Activated B cell treated with CpG ODN at 0.5 μM for 24 hours (primary cell): Measurements from ENCODE around the gene TRPT1. TPM values are rescaled to one million over a fixed set of nuclear protein-coding genes. Genes with fewer than 3 reads are reported as not detected.

ENCODE experiments used
- ATAC-seq: fragments of 200-7000 bp; cut with Tn5 transposase; one replicate; pipeline ENCODE4 v1.10.0; 2021; ENCODE audit warnings: low read depth, mild to moderate bottlenecking, moderate library complexity
- CTCF ChIA-PET: fragments of 350-600 bp; sonication (Branson Sonifier 250); formaldehyde crosslinking; loops from one replicate; lab custom pipeline; 2021; ENCODE audit warnings: antibody characterized with exemption; lab: Charles Lee
- POLR2A ChIA-PET: fragments of 350-600 bp; sonication (Branson Sonifier 250); formaldehyde crosslinking; loops from one replicate; lab custom pipeline; 2021; ENCODE audit warnings: antibody characterized with exemption; lab: Charles Lee
- DNase-seq: peaks from one replicate; pipeline ENCODE4 v3.0.0; 2022
- H3K27ac Mint-ChIP-seq: one replicate; pipeline ENCODE4 v1.8.0; 2020; ENCODE audit warnings: mixed read lengths
- H3K27me3 Mint-ChIP-seq: one replicate; pipeline ENCODE4 v1.8.0; 2021; ENCODE audit warnings: mixed read lengths
- H3K36me3 Mint-ChIP-seq: one replicate; pipeline ENCODE4 v1.8.0; 2021; ENCODE audit warnings: low read depth, mixed read lengths
- H3K4me1 Mint-ChIP-seq: one replicate; pipeline ENCODE4 v1.8.0; 2021; ENCODE audit warnings: mixed read lengths
- H3K4me3 Mint-ChIP-seq: one replicate; pipeline ENCODE4 v1.8.0; 2020; ENCODE audit warnings: mild to moderate bottlenecking, mixed read lengths
- H3K9me3 Mint-ChIP-seq: one replicate; pipeline ENCODE4 v1.8.0; 2020; ENCODE audit warnings: mixed read lengths
- intact Hi-C: fragments of 100-400 bp; cut with micrococcal nuclease; formaldehyde crosslinking; loops from one replicate; pipeline ENCODE4 v1.15.1; 2024
- total RNA-seq: library from RNA; stranded (reverse); gene quantifications from 2 replicates; pipeline ENCODE4 v1.2.3, GENCODE V29; 2022
- TF ChIP-seq, protein P1 (sequence below): fragments of 200-600 bp; IDR thresholded peaks from one replicate; pipeline ENCODE4 v1.8.0; 2022; ENCODE audit warnings: antibody characterized with exemption, mild to moderate bottlenecking

The TRPT1 gene
- total RNA-seq, 1 donor from 2014 or later: 50.6 TPM

DNA sequence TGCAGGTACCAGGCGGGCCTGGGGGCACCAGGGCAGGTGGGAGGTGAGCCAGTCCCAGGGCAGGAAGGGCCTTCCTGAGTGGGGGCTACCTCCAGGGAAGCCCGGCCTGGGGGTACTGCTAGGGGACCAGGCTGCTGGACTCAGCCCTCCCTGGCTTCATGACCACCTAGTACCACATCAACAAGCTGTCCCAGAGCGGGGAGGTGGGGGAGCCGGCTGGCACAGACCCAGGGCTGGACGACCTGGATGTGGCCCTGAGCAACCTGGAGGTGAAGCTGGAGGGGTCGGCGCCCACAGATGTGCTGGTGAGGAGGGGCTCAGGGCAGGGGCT is 6.7 kb downstream of the TRPT1 start:
- ChIA-PET CTCF (no interaction called here), POLR2A (interaction anchor here (0.9 to 6.3 kb wide), 3 partner anchors 8 to 52 kb away, joined by 3 to 37 read pairs (median 6); partner anchors contain the start of gene FERMT3)
- Mint-ChIP-seq H3K4me3 (no peak overlapping the region), H3K27me3 (no peaks in the 10 kb centered on the region), H3K36me3 (peaks cover 59% of the 10 kb centered on the region), H3K4me1 (peaks cover 18% of the 10 kb centered on the region), H3K27ac (no peak overlapping the region), H3K9me3 (no peaks in the 10 kb centered on the region)
- ATAC-seq (no peak), DNase-seq (no peak)
- TF ChIP-seq, protein P1, sequence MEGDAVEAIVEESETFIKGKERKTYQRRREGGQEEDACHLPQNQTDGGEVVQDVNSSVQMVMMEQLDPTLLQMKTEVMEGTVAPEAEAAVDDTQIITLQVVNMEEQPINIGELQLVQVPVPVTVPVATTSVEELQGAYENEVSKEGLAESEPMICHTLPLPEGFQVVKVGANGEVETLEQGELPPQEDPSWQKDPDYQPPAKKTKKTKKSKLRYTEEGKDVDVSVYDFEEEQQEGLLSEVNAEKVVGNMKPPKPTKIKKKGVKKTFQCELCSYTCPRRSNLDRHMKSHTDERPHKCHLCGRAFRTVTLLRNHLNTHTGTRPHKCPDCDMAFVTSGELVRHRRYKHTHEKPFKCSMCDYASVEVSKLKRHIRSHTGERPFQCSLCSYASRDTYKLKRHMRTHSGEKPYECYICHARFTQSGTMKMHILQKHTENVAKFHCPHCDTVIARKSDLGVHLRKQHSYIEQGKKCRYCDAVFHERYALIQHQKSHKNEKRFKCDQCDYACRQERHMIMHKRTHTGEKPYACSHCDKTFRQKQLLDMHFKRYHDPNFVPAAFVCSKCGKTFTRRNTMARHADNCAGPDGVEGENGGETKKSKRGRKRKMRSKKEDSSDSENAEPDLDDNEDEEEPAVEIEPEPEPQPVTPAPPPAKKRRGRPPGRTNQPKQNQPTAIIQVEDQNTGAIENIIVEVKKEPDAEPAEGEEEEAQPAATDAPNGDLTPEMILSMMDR: no peak
- intact Hi-C loops: no loop called here

DNA sequence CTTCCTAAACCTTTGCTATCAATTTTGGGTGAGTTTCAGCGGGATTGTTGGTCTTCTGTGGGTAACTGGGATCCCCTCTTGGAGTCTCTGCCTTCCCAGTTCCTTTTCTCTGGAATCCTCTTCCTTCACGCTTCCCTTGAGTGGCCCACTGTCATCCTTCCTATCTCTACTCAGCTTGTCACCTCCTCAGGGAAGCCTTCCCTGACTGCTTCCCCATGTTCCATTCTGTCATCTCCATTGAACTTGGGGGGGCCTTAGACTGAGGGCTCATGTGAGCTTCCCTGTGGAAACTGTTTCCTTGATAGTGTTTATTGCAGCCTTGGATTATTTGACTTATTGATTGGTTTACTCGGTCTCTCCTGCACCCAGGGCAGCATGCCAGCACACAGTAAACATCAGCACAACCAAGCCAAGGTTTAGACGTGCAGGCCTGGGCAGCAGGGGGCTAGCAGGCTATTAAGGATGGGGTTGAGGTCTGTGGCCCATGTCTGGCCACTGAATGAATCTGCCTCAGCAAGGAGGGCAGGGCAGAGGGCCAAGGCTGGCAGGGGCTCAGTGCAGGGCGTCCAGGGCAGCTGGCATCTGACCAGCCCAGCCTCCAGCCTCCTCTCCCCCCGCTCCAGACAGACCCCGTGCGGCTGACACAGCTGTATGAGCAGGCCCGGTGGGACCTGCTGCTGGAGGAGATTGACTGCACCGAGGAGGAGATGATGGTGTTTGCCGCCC is 7.2 kb downstream of the TRPT1 start:
- intact Hi-C loops: no loop called here
- no peak overlapping the region for H3K27ac Mint-ChIP-seq
- ChIA-PET CTCF (no interaction called here), POLR2A (interaction anchor here (0.9 to 6.3 kb wide), 3 partner anchors 8 to 52 kb away, joined by 3 to 37 read pairs (median 6); partner anchors contain the start of gene FERMT3)
- no peak for DNase-seq
- peaks cover 62% of the 10 kb centered on the region for H3K36me3 Mint-ChIP-seq
- no peaks in the 10 kb centered on the region for H3K9me3 Mint-ChIP-seq
- no peaks in the 10 kb centered on the region for H3K27me3 Mint-ChIP-seq
- no peak overlapping the region for H3K4me3 Mint-ChIP-seq
- ATAC-seq: no peak
- TF ChIP-seq, protein P1: no peak
- H3K4me1 Mint-ChIP-seq: peaks cover 23% of the 10 kb centered on the region

DNA sequence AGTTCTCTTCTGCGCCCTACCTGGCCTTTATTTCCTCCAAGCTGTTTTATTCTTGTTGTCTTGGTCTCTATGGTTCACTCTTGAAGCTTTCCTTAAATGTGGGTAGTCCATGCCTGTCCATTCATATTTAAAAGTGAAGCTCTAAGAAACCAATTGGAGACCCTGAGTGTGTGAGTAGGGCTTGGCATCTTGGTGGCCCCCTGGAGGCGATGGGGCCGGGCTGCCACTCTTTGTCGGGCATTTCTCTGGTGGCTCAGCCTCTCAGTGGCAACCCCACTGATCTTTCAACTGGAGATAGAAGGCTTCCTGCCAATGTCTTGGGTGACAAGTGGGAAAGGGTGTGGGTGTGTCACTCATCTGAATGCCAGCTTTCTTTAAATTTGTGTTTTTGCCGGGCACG is 9.1 kb downstream of the TRPT1 start:
- POLR2A ChIA-PET: interaction anchor here (0.7 to 6.3 kb wide), 6 partner anchors 9 to 101 kb away, joined by 3 to 37 read pairs (median 4); partner anchors contain the start of genes FERMT3, NUDT22, PRDX5 and TRPT1
- no peaks in the 10 kb centered on the region for H3K9me3 Mint-ChIP-seq
- peak overlapping the region; percentile 46 for H3K27ac Mint-ChIP-seq
- peaks cover 63% of the 10 kb centered on the region for H3K36me3 Mint-ChIP-seq
- peak; percentile 23 for ATAC-seq
- DNase-seq: no peak
- TF ChIP-seq, protein P1: no peak
- H3K4me1 Mint-ChIP-seq: peaks cover 37% of the 10 kb centered on the region
- intact Hi-C loops: no loop called here
- CTCF ChIA-PET: interaction anchor here (1.1 to 3.5 kb wide), 3 partner anchors 9 to 86 kb away, joined by 3 to 29 read pairs (median 6); partner anchors contain the start of genes FERMT3, NUDT22 and TRPT1
- H3K4me3 Mint-ChIP-seq: no peak overlapping the region
- no peaks in the 10 kb centered on the region for H3K27me3 Mint-ChIP-seq

DNA sequence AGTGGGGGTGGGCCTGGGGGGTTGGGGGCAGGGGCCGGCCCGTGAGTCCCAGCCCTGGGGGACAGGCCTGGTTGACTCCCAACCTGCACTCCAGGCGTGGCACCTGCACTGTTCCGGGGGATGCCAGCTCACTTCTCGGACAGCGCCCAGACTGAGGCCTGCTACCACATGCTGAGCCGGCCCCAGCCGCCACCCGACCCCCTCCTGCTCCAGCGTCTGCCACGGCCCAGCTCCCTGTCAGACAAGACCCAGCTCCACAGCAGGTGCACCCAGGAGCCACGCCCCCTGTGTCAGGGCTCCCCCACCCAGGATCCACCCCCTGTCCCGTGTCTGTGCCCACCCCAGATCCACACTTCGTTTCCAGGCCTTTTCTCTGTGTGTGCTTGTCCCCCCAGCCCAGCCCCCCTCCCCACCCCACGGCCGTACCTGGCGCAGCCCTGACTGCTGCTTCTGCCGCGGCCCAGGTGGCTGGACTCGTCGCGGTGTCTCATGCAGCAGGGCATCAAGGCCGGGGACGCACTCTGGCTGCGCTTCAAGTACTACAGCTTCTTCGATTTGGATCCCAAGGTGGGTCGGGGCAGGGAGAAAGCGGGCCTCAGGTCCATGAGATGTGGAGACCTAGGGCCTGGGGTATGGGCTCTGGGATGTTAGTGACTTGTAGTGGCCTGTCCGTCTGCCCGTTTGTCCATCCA is 14.7 kb downstream of the TRPT1 start:
- intact Hi-C loops: no loop called here

More for the DNA sequence above, 14.7 kb downstream of the TRPT1 start:
- Mint-ChIP-seq H3K27ac (no peak overlapping the region), H3K4me3 (no peak overlapping the region), H3K4me1 (peaks cover 59% of the 10 kb centered on the region), H3K9me3 (no peaks in the 10 kb centered on the region), H3K36me3 (peaks cover 54% of the 10 kb centered on the region), H3K27me3 (no peaks in the 10 kb centered on the region)
- DNase-seq (no peak), ATAC-seq (no peak)
- ChIA-PET CTCF (no interaction called here), POLR2A (interaction anchor here (0.6 to 9.3 kb wide), 2 partner anchors 16 to 21 kb away, joined by 5 to 191 read pairs; partner anchors contain the start of genes DNAJC4, NUDT22 and TRPT1)
- TF ChIP-seq, protein P1: no peak
